GM23248 (cell line): ENCODE measurements around the gene RAB14.

ENCODE experiments used
- EZH2 ChIP-seq: fragments of 200-600 bp; sonication (generic); IDR thresholded peaks from 2 replicates; pipeline ENCODE4 v1.6.1; 2018; ENCODE audit warnings: antibody characterized with exemption, mild to moderate bottlenecking; ENCODE audit not compliant: insufficient read depth, poor library complexity, severe bottlenecking
- EZH2phosphoT487 ChIP-seq: fragments of 200-600 bp; sonication (generic); IDR thresholded peaks from 2 replicates; pipeline ENCODE4 v1.6.1; 2018; ENCODE audit warnings: antibody characterized with exemption, moderate library complexity, mild to moderate bottlenecking, low read depth; ENCODE audit not compliant: insufficient read depth

GRCh38 chr9:121233906-121234831 lies 32.5 kb upstream of the RAB14 start:
- no peak for TF ChIP-seq EZH2
- no peak for TF ChIP-seq EZH2phosphoT487
